NCI-H446 treated with DMSO at 0.1 percent for 48 hours (cell line): Measurements from ENCODE around the gene ZNF2.

Source experiments
- DNase-seq: peaks from one replicate; lab custom pipeline; 2025; lab: John Stamatoyannopoulos, UW

ZNF2 gene

DNA sequence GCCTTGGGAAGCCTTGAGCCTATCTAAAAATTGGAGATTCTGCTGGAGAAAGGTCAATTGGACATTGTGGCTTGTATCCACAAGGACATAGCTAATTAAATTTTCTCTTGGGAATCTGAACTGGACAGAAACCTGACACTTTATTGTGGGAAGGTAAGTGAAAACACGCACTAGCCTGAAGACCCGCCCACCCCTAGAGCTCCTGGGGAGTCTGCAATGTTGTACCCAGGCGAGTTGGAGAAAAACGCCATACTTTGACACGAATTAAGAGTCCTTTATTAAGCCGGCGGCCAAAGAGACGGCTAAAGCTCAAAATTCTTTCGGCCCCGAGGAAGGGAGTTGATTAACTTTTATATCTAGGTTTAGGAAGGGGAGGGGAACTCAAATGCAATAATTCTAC, 40.5 kb downstream of the ZNF2 start:
- no peak for DNase-seq

- peak; percentile 68 for DNase-seq
Observed at GRCh38 chr2:95207111-95207961, 41.7 kb downstream of the ZNF2 start, which contains the start of gene ZNF892. ZNF892 (plus strand) TSS chr2:95207521; CDS start chr2:95207816, 295 bp downstream.

GRCh38 chr2:95208106-95208505, 42.5 kb downstream of the ZNF2 start:
- no peak for DNase-seq

DNA sequence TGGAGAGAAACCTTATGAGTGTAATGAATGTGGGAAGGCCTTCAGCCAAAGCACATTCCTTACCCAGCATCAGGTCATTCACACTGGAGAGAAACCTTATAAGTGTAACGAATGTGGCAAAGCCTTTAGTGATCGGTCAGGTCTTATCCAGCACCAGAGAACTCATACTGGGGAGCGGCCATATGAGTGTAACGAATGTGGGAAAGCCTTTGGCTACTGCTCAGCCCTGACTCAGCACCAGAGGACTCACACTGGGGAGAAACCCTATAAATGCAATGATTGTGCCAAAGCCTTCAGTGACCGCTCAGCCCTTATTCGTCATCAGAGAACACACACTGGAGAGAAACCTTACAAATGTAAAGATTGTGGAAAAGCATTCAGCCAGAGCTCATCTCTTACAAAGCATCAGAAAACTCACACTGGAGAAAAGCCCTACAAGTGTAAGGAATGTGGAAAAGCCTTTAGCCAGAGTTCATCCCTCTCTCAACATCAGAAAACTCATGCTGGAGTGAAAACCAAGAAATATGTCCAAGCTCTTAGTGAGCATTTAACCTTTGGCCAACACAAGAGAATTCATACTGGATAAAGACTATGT, 49.5 kb downstream of the ZNF2 start:
- no peak for DNase-seq

GRCh38 chr2:95220449-95220848, 54.8 kb downstream of the ZNF2 start:
- no peak for DNase-seq

DNA sequence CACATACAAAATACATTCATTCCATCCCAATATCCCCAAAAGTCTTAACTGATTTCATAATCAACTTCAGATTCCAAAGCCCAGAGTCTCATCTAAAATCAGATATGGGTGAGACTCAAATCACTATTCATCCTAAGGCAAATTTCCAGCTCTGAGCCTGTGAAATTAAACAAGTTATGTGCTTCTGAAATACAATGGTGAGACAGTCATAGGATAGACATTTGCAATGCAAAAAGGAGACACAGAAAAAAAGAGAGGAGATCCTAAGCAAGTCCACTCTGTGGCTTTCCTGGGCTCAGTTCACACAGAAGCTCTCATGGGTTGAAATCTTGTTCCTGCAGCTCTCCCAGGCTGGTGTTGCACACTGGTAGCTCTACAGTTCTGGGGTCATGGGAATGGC, 60.0 kb downstream of the ZNF2 start:
- DNase-seq: no peak

GRCh38 chr2:95231723-95232122, 66.1 kb downstream of the ZNF2 start:
- DNase-seq: no peak

DNA sequence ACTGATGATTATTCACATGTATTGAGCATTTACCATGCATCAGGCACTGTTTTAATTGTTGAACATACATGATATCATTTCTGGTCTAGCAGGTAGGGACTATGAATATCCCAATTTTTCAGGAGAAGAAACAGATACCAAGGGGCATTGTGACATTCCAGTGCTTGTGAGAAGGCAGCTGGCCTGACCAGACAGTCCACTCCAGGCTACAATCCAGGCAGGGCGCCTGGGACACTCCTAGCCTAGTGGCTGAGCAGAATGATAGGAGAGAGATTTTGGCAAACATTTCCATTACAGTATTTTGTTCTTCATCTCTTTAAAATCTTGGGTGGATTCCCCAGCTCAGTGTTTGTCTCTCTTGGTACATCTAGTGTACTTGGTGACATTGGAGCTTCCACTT, 66.6 kb downstream of the ZNF2 start:
- DNase-seq: no peak
